ENCODE results near the gene GINS3.
"Not testable (repeated sequence)": the region's sequence is repeated elsewhere in the genome, so short reads cannot be mapped to it uniquely, and the experiment has no call there.

GINS3 gene

GRCh38 chr16:58393138-58393504 is 850 bp downstream of the GINS3 start:
- DNase-seq = no peak

- DNase-seq = not testable (repeated sequence)
These were observed 4.6 kb downstream of the GINS3 start for GRCh38 chr16:58396897-58397296.

- no peak for DNase-seq
These were observed 7.7 kb downstream of the GINS3 start for GRCh38 chr16:58399718-58400633.

GRCh38 chr16:58401305-58401704 is 9.0 kb downstream of the GINS3 start:
- not testable (repeated sequence) for DNase-seq

- DNase-seq = no peak
These were observed 10.5 kb downstream of the GINS3 start for GRCh38 chr16:58402796-58403195.

GRCh38 chr16:58409316-58409973 is 17.2 kb downstream of the GINS3 start:
- DNase-seq = peak; percentile 47

- DNase-seq = no peak
These were observed 19.1 kb downstream of the GINS3 start for GRCh38 chr16:58411336-58411735.

- DNase-seq = no peak
These were observed 19.7 kb downstream of the GINS3 start for GRCh38 chr16:58411736-58412614.

GRCh38 chr16:58412615-58412970 is 20.3 kb downstream of the GINS3 start:
- DNase-seq = not testable (repeated sequence)

- DNase-seq = no peak
These were observed 21.1 kb downstream of the GINS3 start for GRCh38 chr16:58413359-58413758.

- DNase-seq = no peak
These were observed 22.7 kb downstream of the GINS3 start for GRCh38 chr16:58415003-58415402.

- not testable (repeated sequence) for DNase-seq
These were observed 23.7 kb downstream of the GINS3 start for GRCh38 chr16:58415961-58416360.

- no peak for DNase-seq
These were observed 24.8 kb downstream of the GINS3 start for GRCh38 chr16:58417035-58417434.

- DNase-seq = no peak
These were observed 25.3 kb downstream of the GINS3 start for GRCh38 chr16:58417600-58417999.

GRCh38 chr16:58418026-58418425 is 25.8 kb downstream of the GINS3 start:
- DNase-seq = no peak

GRCh38 chr16:58418601-58419000 is 26.3 kb downstream of the GINS3 start:
- DNase-seq = no peak

GRCh38 chr16:58419241-58419990 is 27.1 kb downstream of the GINS3 start:
- DNase-seq = no peak

GRCh38 chr16:58421059-58421458 is 28.8 kb downstream of the GINS3 start:
- no peak for DNase-seq

- no peak for DNase-seq
These were observed 29.3 kb downstream of the GINS3 start for GRCh38 chr16:58421529-58421928.

- no peak for DNase-seq
These were observed 30.5 kb downstream of the GINS3 start for GRCh38 chr16:58422809-58423208.

- DNase-seq = no peak
These were observed 33.0 kb downstream of the GINS3 start for GRCh38 chr16:58425245-58425644.

- no peak for DNase-seq
These were observed 33.7 kb downstream of the GINS3 start for GRCh38 chr16:58425756-58426494.
